Measurements from ENCODE around the gene ARAP3.

GRCh38 chr5:141638771-141639170 lies 43.3 kb downstream of the ARAP3 start:
- TF ChIP-seq REST (IDR thresholded peaks at IDR 0.05; ENCODE audit: unreplicated experiment), result no peak
- TF ChIP-seq JUNB (IDR thresholded peaks at IDR 0.05; ENCODE audit: unreplicated experiment), result no peak
- no peak for TF ChIP-seq CTCF (conservative IDR thresholded peaks at IDR 0.05; ENCODE audit: low read depth in 2 of 2)
- no peak for TF ChIP-seq EZH2phosphoT487 (IDR thresholded peaks at IDR 0.05; ENCODE audit: unreplicated experiment)
- TF ChIP-seq ZNF331 (CRISPR knock-in tag; IDR thresholded peaks at IDR 0.05; ENCODE audit: low read depth), result no peak
- no peak for TF ChIP-seq STAT1 (IDR thresholded peaks at IDR 0.05; ENCODE audit: unreplicated experiment)
- TF ChIP-seq POLR2AphosphoS5 (IDR thresholded peaks at IDR 0.05; ENCODE audit: low read depth), result no peak
- no peak for TF ChIP-seq EZH2 (IDR thresholded peaks at IDR 0.05; ENCODE audit: low read depth, unreplicated experiment)
- TF ChIP-seq ZNF462 (CRISPR knock-in tag; IDR thresholded peaks at IDR 0.05), result no peak
- TF ChIP-seq CREB1 (CRISPR knock-in tag; IDR thresholded peaks at IDR 0.05; ENCODE audit: low read depth), result no peak
- no peak for TF ChIP-seq ZNF114 (CRISPR knock-in tag; IDR thresholded peaks at IDR 0.05)
- TF ChIP-seq NANOG (IDR thresholded peaks at IDR 0.05; ENCODE audit: borderline replicate concordance), result no peak
- TF ChIP-seq ETS1 (IDR thresholded peaks at IDR 0.05), result no peak
